CD4-positive, alpha-beta T cell treated with Interferon gamma for 1 hour (primary cell): ENCODE measurements around the gene NOS2.
"Not testable (repeated sequence)": the region's sequence is repeated elsewhere in the genome, so short reads cannot be mapped to it uniquely, and the experiment has no call there.

ENCODE experiments used
- DNase-seq: peaks from one replicate; pipeline ENCODE4 v3.0.0-alpha.2; 2020

Gene NOS2

GRCh38 chr17:27753726-27754125, 46.6 kb downstream of the NOS2 start:
- not testable (repeated sequence) for DNase-seq

DNA sequence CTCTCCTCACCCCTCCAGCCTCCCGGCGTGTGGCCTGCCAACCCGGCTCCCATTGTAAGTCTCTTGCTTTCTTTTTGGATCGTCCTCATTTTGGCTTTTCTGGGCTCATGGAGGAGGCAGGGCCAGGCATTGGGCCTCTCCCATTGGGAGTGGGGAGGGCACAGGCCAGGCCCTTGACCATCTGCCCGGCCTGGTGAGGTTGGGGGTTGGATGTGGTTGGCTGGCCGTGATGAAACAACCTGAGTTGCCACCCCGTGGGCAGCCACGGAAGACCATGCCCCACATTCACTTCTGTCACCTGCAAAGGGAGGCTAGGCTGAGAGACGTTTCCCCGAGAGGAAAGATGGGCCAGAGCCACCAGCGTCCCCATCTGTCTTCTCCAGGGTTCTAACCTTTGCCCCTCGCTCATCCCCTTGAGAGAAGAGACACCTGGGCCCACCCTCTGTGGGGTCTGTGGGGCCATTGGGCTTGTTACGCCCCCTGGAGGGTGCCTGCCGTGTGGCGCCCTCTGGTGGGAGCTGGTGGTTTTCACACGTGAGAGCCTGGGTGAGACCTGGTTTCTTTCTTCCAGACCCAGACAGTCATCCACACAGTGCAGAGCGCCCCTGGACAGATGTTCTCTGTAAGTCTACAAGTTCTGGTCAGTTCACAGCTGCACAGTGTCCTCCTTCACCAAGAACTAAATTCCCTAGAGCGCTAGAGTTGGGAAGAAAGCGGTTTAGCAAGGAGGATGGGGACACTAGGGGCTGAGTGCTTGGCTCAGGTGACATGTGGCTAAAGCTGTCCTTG, 47.3 kb downstream of the NOS2 start:
- DNase-seq: not testable (repeated sequence)

GRCh38 chr17:27751622-27752490, 48.5 kb downstream of the NOS2 start:
- no peak for DNase-seq

GRCh38 chr17:27751166-27751565, 49.2 kb downstream of the NOS2 start:
- no peak for DNase-seq

DNA sequence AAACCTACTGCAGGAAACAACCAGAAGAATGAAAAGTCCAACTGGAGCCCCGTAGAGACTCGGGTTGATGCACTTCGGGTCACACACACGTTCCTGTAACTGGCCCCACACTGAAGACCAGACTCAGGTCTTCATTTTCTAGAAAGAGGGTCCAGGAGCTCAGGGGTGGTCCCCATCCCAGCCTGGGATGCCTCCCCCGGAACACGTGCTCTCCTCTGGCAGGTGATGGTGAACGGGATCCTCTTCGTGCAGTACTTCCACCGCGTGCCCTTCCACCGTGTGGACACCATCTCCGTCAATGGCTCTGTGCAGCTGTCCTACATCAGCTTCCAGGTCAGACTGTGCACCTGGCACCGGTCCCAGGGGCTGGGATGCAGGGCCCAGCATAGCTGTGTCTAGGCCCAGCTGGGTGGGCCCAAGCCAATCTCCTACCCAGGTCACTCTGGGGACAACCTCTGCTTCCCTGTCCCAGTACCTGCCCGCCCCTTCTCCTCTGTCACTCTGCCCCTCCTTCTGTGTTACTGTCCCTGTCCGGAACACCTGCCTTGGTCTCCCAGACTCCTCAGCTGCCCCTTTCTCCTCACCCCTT, 50.7 kb downstream of the NOS2 start:
- not testable (repeated sequence) for DNase-seq

DNA sequence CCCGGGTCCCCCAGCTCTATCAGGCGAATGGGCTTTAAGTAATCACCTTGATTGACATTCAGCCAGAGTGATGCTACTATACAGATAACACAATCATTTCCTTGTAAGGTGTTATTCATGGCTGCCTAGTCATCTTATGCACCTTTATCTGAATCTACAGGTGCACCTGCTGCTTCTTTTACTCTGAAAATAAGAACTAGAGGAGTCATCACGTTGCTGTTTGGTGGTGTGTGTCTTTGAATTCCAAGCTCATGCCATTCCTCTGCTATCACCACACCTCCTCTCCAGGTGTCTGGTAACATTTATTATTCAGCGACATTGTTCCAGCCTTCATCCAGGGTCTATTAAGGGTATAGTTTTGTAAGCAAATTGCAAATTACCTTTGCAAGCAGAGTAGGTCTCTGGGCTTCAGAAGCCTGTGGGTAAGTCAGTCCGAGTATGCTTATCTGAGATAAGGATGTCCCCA, 51.9 kb downstream of the NOS2 start:
- no peak for DNase-seq

- no peak for DNase-seq
Observed at GRCh38 chr17:27747462-27748359, 52.6 kb downstream of the NOS2 start.

GRCh38 chr17:27746881-27747280, 53.4 kb downstream of the NOS2 start:
- DNase-seq: no peak

DNA sequence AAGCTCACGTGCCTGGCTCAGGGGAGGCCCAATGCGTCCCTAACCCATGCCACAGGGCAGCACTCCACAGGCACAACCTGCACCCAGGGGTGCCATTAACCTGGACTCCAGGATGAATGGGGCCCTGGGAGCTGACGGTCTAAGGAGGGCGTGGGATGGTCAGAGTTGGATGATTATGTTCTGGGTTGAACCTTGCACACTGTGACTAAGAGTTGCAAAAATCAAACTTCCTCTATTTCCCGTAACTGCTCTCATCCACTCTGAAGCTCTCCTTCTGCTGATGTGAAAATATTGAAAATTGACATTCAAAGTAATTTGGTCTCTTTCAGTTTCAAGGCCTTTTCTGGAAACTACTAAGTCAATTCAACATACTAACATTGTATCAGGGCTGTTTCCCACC, 54.0 kb downstream of the NOS2 start:
- DNase-seq: not testable (repeated sequence)

GRCh38 chr17:27745207-27745830, 55.0 kb downstream of the NOS2 start:
- DNase-seq: not testable (repeated sequence)

DNA sequence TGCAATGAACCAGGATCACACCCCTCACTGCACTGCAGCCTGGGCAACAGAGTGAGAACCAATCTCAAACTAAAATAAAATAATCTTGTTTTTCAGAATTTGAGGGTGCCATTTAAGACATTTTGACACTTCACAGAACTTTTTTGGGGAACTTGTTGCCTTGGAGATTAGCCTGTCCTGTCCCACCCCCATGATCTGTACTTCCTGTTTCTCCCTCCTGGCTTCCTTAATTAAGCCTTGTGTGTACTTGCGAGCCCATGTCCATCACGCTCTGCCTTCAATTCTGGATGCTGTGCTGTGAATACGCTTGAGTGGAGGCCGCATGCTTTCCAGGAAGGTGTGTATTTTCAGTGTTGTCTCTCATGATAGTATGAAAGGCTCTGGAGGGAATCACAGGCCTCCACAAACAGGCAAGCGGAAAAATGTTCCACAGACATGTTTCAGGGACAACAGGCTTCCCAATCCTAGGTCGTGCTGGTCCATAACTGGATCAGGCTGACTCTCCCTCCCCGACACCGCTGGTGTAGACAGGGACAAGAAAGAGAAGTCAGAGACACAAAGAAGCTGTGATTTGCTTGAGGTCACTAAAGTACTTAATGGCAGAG, 56.9 kb downstream of the NOS2 start:
- DNase-seq: peak; percentile 39

DNA sequence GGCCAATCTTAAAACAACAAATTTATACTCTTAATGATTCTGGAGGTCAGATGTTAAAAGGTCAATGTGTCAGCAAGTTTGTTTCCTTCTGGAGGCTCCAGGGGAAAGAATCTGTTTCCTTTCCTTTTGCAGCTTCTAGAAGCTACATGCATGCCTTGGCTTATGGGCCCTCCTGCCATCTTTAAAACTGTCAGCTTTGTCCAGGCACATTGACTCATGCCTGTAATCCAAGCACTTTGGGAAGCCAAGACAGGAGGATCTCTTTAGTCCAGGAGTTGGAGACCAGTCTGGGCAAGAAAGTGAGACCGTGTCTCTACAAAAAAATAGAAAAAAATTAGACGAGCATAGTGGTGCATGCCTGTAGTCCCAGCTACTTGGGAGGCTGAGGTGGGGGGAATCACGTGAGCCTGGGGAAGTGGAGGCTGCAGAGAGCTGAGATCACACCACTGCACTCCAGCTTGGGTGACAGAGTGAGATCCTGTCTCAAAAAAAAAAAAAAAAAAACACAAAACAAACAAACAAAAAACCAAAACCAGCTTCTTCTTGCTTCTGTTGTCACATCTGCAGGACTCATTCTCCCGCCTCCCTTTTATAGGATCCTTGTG, 58.3 kb downstream of the NOS2 start:
- DNase-seq: no peak

- no peak for DNase-seq
Observed at GRCh38 chr17:27741361-27741861, 58.9 kb downstream of the NOS2 start.

- not testable (repeated sequence) for DNase-seq
Observed at GRCh38 chr17:27740541-27740940, 59.8 kb downstream of the NOS2 start.

- no peak for DNase-seq
Observed at GRCh38 chr17:27733773-27734172, 66.6 kb downstream of the NOS2 start.

DNA sequence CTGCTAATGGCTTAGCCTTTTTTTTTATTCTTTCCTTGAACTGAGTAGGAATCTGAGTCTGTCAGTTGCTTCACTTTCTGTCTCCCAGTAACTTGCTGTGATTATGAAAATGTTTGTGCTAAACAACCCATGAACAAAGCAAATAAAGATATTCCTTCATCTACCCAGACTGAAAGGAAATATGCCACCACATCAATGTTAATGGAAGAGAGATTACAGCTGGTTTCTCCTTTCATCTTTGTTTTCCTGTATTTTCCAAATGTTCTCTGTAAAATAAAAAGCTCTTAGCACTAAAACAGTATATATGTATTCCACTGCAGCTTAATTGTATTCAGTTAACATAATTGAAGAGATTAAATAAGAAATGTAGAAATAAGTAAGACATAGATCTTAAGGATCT, 67.6 kb downstream of the NOS2 start:
- DNase-seq: not testable (repeated sequence)

DNA sequence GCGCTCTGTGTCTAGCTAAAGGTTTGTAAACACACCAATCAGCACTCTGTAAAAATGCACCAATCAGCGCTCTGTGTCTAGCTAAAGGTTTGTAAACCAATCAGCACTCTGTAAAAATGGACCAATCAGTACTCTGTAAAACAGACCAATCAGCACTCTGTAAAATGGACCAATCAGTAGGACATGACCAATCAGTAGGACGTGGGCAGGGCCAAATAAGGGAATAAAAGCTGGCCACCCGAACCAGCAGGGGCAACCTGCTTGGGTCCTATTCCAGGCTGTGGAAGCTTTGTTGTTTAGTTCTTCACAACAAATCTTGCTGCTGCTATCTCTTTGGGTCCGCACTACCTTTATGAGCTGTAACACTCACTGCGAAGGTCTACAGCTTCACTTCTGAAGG, 74.3 kb downstream of the NOS2 start:
- not testable (repeated sequence) for DNase-seq

GRCh38 chr17:27721797-27722196, 78.5 kb downstream of the NOS2 start:
- no peak for DNase-seq
